Liver (tissue), 9 donors: ENCODE measurements around the gene ADCY3. TPM values are rescaled to one million over a fixed set of nuclear protein-coding genes. Genes with fewer than 3 reads are reported as not detected.

Experiments used
- DNase-seq: peaks from one replicate; pipeline ENCODE4 v3.0.0-alpha.2; 2017; ENCODE audit warnings: low spot score
- H3K27ac ChIP-seq, 2 donors: one replicate each; pipeline ENCODE4 v1.7.0; 2013; ENCODE audit warnings: inconsistent platforms in 2 of 2, low read length in 2 of 2, control low read depth in 1 of 2, low read depth in 1 of 2, mild to moderate bottlenecking in 1 of 2
- H3K27me3 ChIP-seq, 4 donors: one replicate each; pipeline versions ENCODE4 v1.6.1 to v1.7.0; 2013; ENCODE audit warnings: low read length in 3 of 4, inconsistent platforms in 1 of 4, mild to moderate bottlenecking in 1 of 4, moderate library complexity in 1 of 4; ENCODE audit not compliant: control insufficient read depth in 4 of 4, insufficient read depth in 4 of 4
- H3K36me3 ChIP-seq, 4 donors: one replicate each; pipeline versions ENCODE4 v1.6.1 to v1.7.0; 2013; ENCODE audit warnings: low read length in 3 of 4, mild to moderate bottlenecking in 3 of 4, low read depth in 1 of 4, moderate library complexity in 1 of 4; ENCODE audit not compliant: control insufficient read depth in 4 of 4, insufficient read depth in 3 of 4
- H3K4me1 ChIP-seq, 4 donors: one replicate each; pipeline versions ENCODE4 v1.6.1 to v1.7.0; 2013; ENCODE audit warnings: low read length in 3 of 4, mild to moderate bottlenecking in 3 of 4, moderate library complexity in 1 of 4; ENCODE audit not compliant: control insufficient read depth in 4 of 4, insufficient read depth in 4 of 4
- H3K4me3 ChIP-seq, 3 donors: one replicate each; pipeline versions ENCODE4 v1.6.1 to v1.7.0; 2013; ENCODE audit warnings: low read length in 3 of 3, control low read depth in 1 of 3, low read depth in 1 of 3, mild to moderate bottlenecking in 1 of 3
- H3K9ac ChIP-seq, 2 donors: one replicate each; pipeline ENCODE4 v1.7.0; 2013; ENCODE audit warnings: low read length in 2 of 2, mild to moderate bottlenecking in 2 of 2, moderate library complexity in 2 of 2, control low read depth in 1 of 2, low read depth in 1 of 2
- H3K9me3 ChIP-seq, 4 donors: one replicate each; pipeline versions ENCODE4 v1.6.1 to v1.7.0; 2013; ENCODE audit warnings: low read length in 3 of 4; ENCODE audit not compliant: control insufficient read depth in 4 of 4
- EGR1 ChIP-seq, 2 donors: IDR thresholded peaks; 2 replicates each; pipeline ENCODE4 v1.6.1; 2016 to 2018; ENCODE audit warnings: antibody characterized with exemption in 2 of 2, low read depth in 2 of 2
- FOXA1 ChIP-seq: IDR thresholded peaks from 2 replicates; pipeline ENCODE4 v1.6.1; 2016; ENCODE audit warnings: antibody characterized with exemption
- FOXA2 ChIP-seq: IDR thresholded peaks from 2 replicates; pipeline ENCODE4 v1.6.1; 2016; ENCODE audit warnings: antibody characterized with exemption
- GABPA ChIP-seq, 2 donors: IDR thresholded peaks in 1 of 2; conservative IDR thresholded peaks in 1 of 2; 2 replicates each; pipeline ENCODE4 v1.6.1; 2016; ENCODE audit warnings: antibody characterized with exemption in 2 of 2, mild to moderate bottlenecking in 1 of 2, moderate library complexity in 1 of 2
- HNF4A ChIP-seq, 2 donors: conservative IDR thresholded peaks; 2 replicates each; pipeline ENCODE4 v1.6.1; 2016; ENCODE audit warnings: antibody characterized with exemption in 2 of 2, mild to moderate bottlenecking in 2 of 2
- HNF4G ChIP-seq: IDR thresholded peaks from 2 replicates; pipeline ENCODE4 v1.6.1; 2016; ENCODE audit warnings: antibody characterized with exemption
- JUND ChIP-seq, 2 donors: IDR thresholded peaks; 2 replicates each; pipeline ENCODE4 v1.6.1; 2016; ENCODE audit warnings: antibody characterized with exemption in 2 of 2
- NR2F2 ChIP-seq: IDR thresholded peaks from 2 replicates; pipeline ENCODE4 v1.6.1; 2016; ENCODE audit warnings: antibody characterized with exemption
- RAD21 ChIP-seq, 2 donors: IDR thresholded peaks; 2 replicates each; pipeline ENCODE4 v1.6.1; 2016; ENCODE audit warnings: antibody characterized with exemption in 2 of 2, mild to moderate bottlenecking in 2 of 2
- RXRA ChIP-seq, 2 donors: IDR thresholded peaks; 2 replicates each; pipeline ENCODE4 v1.6.1; 2017 to 2018; ENCODE audit warnings: antibody characterized with exemption in 2 of 2, mild to moderate bottlenecking in 1 of 2
- SP1 ChIP-seq: IDR thresholded peaks from 2 replicates; pipeline ENCODE4 v1.6.1; 2018; ENCODE audit warnings: antibody characterized with exemption, mild to moderate bottlenecking
- TAF1 ChIP-seq: conservative IDR thresholded peaks from 2 replicates; pipeline ENCODE4 v1.6.1; 2016; ENCODE audit warnings: antibody characterized with exemption, mild to moderate bottlenecking
- YY1 ChIP-seq: IDR thresholded peaks from 2 replicates; pipeline ENCODE4 v1.6.1; 2016; ENCODE audit warnings: antibody characterized with exemption, mild to moderate bottlenecking
- WGBS: extraction: QIAGEN DNeasy Blood & Tissue Kit; methylation state at CpG from one replicate; pipeline ENCODE4 v1.1.7; 2013; 5-methylcytosine and 5-hydroxymethylcytosine counted together
- polyA plus RNA-seq, 2 donors: library from polyadenylated mRNA; stranded (reverse) in 1 of 2; unstranded in 1 of 2; fragments of 200-250 nt in 1 of 2; fragments of >200 nt in 1 of 2; fragmentation: Nextera tagmentation in 1 of 2; extraction: Ambion mirVana in 1 of 2; gene quantifications; one replicate each; pipeline versions ENCODE4 v1.2.1 to v1.2.3, GENCODE V29; 2013 to 2015
- total RNA-seq, 2 donors: library from RNA; depleted of rRNA; stranded (reverse); fragments of >200 nt; gene quantifications; one replicate each; pipeline ENCODE4 v1.2.3, GENCODE V29; 2014
- TF ChIP-seq, protein P1 (sequence below): fragments of 150-350 bp; IDR thresholded peaks from 2 replicates; pipeline ENCODE4 v1.5.1; 2017; ENCODE audit warnings: improper control_type of control experiment, low read depth, low read length; ENCODE audit not compliant: missing input control
- TF ChIP-seq, protein P2 (sequence below): IDR thresholded peaks from 2 replicates; pipeline ENCODE4 v1.6.1; 2016; ENCODE audit warnings: antibody characterized with exemption
- TF ChIP-seq, protein P3 (sequence below): IDR thresholded peaks from 2 replicates; pipeline ENCODE4 v1.6.1; 2016; ENCODE audit warnings: antibody characterized with exemption, mild to moderate bottlenecking
- TF ChIP-seq, protein P4 (sequence below): IDR thresholded peaks from 2 replicates; pipeline ENCODE4 v1.6.1; 2016; ENCODE audit warnings: antibody characterized with exemption
- TF ChIP-seq, protein P5 (sequence below): IDR thresholded peaks from 2 replicates; pipeline ENCODE4 v1.6.1; 2016; ENCODE audit warnings: antibody characterized with exemption
- donor health status: healthy.
- donor health status: healthy.
- donor health status: healthy.
- donor health status: healthy.
- donor health status: healthy.

The ADCY3 gene
- total and polyA plus RNA-seq, 4 donors: 0.99 to 8.4 (median 6.4) TPM

- TF ChIP-seq, protein P1, sequence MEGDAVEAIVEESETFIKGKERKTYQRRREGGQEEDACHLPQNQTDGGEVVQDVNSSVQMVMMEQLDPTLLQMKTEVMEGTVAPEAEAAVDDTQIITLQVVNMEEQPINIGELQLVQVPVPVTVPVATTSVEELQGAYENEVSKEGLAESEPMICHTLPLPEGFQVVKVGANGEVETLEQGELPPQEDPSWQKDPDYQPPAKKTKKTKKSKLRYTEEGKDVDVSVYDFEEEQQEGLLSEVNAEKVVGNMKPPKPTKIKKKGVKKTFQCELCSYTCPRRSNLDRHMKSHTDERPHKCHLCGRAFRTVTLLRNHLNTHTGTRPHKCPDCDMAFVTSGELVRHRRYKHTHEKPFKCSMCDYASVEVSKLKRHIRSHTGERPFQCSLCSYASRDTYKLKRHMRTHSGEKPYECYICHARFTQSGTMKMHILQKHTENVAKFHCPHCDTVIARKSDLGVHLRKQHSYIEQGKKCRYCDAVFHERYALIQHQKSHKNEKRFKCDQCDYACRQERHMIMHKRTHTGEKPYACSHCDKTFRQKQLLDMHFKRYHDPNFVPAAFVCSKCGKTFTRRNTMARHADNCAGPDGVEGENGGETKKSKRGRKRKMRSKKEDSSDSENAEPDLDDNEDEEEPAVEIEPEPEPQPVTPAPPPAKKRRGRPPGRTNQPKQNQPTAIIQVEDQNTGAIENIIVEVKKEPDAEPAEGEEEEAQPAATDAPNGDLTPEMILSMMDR: no peak
- TF ChIP-seq EGR1 (IDR thresholded peaks at IDR 0.05; ENCODE audit: low read depth in 2 of 2) (no peak), FOXA2 (no peak), RAD21 (IDR thresholded peaks at IDR 0.05) (no peak), GABPA (IDR thresholded peaks at IDR 0.05 in 1 of 2, conservative IDR thresholded peaks at IDR 0.05 in 1 of 2) (no peak), SP1 (no peak), YY1 (no peak), RXRA (IDR thresholded peaks at IDR 0.05) (no peak), HNF4A (conservative IDR thresholded peaks at IDR 0.05) (no peak), FOXA1 (no peak), NR2F2 (no peak), TAF1 (no peak), HNF4G (no peak), JUND (IDR thresholded peaks at IDR 0.05) (no peak)
- TF ChIP-seq, protein P2, sequence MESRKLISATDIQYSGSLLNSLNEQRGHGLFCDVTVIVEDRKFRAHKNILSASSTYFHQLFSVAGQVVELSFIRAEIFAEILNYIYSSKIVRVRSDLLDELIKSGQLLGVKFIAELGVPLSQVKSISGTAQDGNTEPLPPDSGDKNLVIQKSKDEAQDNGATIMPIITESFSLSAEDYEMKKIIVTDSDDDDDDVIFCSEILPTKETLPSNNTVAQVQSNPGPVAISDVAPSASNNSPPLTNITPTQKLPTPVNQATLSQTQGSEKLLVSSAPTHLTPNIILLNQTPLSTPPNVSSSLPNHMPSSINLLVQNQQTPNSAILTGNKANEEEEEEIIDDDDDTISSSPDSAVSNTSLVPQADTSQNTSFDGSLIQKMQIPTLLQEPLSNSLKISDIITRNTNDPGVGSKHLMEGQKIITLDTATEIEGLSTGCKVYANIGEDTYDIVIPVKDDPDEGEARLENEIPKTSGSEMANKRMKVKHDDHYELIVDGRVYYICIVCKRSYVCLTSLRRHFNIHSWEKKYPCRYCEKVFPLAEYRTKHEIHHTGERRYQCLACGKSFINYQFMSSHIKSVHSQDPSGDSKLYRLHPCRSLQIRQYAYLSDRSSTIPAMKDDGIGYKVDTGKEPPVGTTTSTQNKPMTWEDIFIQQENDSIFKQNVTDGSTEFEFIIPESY: no peak
- TF ChIP-seq, protein P3, sequence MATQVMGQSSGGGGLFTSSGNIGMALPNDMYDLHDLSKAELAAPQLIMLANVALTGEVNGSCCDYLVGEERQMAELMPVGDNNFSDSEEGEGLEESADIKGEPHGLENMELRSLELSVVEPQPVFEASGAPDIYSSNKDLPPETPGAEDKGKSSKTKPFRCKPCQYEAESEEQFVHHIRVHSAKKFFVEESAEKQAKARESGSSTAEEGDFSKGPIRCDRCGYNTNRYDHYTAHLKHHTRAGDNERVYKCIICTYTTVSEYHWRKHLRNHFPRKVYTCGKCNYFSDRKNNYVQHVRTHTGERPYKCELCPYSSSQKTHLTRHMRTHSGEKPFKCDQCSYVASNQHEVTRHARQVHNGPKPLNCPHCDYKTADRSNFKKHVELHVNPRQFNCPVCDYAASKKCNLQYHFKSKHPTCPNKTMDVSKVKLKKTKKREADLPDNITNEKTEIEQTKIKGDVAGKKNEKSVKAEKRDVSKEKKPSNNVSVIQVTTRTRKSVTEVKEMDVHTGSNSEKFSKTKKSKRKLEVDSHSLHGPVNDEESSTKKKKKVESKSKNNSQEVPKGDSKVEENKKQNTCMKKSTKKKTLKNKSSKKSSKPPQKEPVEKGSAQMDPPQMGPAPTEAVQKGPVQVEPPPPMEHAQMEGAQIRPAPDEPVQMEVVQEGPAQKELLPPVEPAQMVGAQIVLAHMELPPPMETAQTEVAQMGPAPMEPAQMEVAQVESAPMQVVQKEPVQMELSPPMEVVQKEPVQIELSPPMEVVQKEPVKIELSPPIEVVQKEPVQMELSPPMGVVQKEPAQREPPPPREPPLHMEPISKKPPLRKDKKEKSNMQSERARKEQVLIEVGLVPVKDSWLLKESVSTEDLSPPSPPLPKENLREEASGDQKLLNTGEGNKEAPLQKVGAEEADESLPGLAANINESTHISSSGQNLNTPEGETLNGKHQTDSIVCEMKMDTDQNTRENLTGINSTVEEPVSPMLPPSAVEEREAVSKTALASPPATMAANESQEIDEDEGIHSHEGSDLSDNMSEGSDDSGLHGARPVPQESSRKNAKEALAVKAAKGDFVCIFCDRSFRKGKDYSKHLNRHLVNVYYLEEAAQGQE: no peak
- TF ChIP-seq, protein P4, sequence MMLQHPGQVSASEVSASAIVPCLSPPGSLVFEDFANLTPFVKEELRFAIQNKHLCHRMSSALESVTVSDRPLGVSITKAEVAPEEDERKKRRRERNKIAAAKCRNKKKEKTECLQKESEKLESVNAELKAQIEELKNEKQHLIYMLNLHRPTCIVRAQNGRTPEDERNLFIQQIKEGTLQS: no peak
- H3K9me3 ChIP-seq: no peaks in the 10 kb centered on the region
- WGBS: 87% methylated on average over 9 of the region's 9 CpGs
- no peaks in the 10 kb centered on the region for H3K36me3 ChIP-seq
- no peaks in the 10 kb centered on the region for H3K27me3 ChIP-seq
- DNase-seq: no peak
- H3K27ac ChIP-seq: no peak overlapping the region
- no peak overlapping the region for H3K4me3 ChIP-seq
- H3K9ac ChIP-seq: no peak overlapping the region
- H3K4me1 ChIP-seq: peaks cover 0 to 2% (median 0%) of the 10 kb centered on the region in 4 donors
Observed at GRCh38 chr2:24877646-24878045, 42.4 kb downstream of the ADCY3 start.

DNA sequence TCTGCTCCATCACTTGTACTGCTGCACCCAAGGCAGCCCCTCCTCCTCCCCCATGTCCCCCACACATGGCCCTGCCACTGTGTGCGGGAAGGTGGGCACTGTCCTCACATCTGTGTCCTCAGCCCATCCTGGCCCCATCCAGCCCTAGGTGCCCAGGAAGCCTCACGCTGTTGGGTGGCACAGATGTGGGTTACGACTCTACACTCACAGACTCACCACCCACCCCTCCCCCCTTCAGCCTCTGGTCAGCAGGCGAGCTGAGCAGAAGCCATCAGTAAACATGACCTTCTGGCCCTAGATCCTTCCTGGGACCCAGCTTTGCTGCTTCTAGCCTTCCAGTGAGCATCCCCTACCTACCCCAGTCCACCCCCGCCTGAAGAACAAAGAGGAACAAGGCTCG is 43.0 kb downstream of the ADCY3 start:
- no peaks in the 10 kb centered on the region for H3K36me3 ChIP-seq
- H3K4me3 ChIP-seq: no peak overlapping the region
- TF ChIP-seq EGR1 (IDR thresholded peaks at IDR 0.05; ENCODE audit: low read depth in 2 of 2) (no peak), NR2F2 (no peak)
- TF ChIP-seq, protein P5, sequence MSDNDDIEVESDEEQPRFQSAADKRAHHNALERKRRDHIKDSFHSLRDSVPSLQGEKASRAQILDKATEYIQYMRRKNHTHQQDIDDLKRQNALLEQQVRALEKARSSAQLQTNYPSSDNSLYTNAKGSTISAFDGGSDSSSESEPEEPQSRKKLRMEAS: no peak
- TF ChIP-seq, protein P3: no peak
- H3K4me1 ChIP-seq: peaks cover 0 to 2% (median 0%) of the 10 kb centered on the region in 4 donors
- no peak overlapping the region for H3K27ac ChIP-seq
- WGBS: 78% methylated on average over 6 of the region's 6 CpGs
- H3K27me3 ChIP-seq: no peaks in the 10 kb centered on the region
- no peaks in the 10 kb centered on the region for H3K9me3 ChIP-seq
- DNase-seq: no peak
- H3K9ac ChIP-seq: no peak overlapping the region
